ENCODE results near the gene LHX3. TPM values are rescaled to one million over a fixed set of nuclear protein-coding genes. Genes with fewer than 3 reads are reported as not detected.
A peak's percentile ranks its signal among the peaks of the same experiment; 100 is the strongest.

The LHX3 gene
- total and polyA plus RNA-seq, 11 donors: not detected

DNA sequence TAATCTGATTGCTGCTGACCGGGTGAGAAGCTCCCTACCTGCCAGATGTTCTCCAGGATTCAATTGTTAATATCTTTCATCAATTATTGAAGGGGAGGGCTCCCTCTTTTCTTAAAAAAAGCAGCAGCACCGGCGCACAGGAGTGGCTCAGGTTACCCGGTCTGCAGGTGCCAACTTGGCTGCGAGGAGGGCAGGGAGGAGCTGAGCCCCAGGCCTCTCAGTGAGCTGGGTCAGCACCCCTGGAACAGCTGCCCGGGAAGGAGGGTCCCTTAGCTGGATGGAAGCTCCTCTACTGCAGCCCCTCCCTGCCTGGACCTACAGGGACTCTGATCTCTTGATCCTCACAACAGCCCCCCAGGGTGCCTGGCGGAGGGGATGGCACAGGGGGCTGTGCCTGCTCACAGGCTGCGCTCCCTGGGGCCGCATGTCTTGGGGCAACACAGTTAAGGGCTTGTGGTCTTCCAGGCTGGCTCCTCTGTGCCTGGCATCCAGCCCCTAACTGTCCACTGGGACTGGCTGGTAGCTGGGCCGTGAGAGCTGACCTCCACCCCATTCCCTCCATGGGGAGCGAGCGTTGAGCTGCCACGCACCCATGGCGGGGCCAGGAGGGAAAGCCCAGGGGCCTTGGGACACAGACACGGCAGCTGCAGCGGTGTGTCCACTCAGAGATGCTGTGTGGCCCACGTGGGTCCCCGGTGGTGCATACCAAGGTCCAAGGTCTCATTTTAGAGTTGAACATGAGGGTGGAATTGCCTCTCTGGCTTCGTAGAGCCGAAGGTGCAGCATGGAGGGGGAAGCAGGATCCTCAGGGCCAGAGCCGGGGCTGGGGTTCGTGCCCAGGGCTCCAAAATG lies 57.7 kb downstream of the LHX3 start:
- Histone ChIP-seq H3K27me3 (peaks cover 0 to 60% (median 17%) of the 10 kb centered on the region in 9 donors), H3K27ac (no peak overlapping the region), H3K4me1 (no peaks in the 10 kb centered on the region), H3K36me3 (no peaks in the 10 kb centered on the region), H3K9me3 (no peaks in the 10 kb centered on the region), H3K4me3 (no peak overlapping the region)
- intact Hi-C loops (cut with DNase I): loop anchor here in 4 of 10 donors (5.0 to 10.0 kb wide), 2 partner anchors 135 to 138 kb away; no protein-coding TSS in a partner anchor
- DNase-seq (peak in 2 of 5 donors; percentile 10 to 13), ATAC-seq (no peak)
- 61 to 72% (median 66%) methylated on average over 17 to 22 of the region's 22 CpGs for WGBS, 4 donors
- TF ChIP-seq CTCF (IDR thresholded peaks at IDR 0.05): no peak
- TF ChIP-seq POLR2A (IDR thresholded peaks at IDR 0.05): no peak

Other genes starting within 250 kb of the LHX3 start
- 100 to 1,000 TPM in 4 of 9 donors, 10 to 100 TPM in 5; 71.1 to 115 (median 87.6) TPM for gene UBAC1, start 243.8 kb downstream of the LHX3 start, total RNA-seq
- 100 to 1,000 TPM; 100 to 140 TPM for gene UBAC1, start 243.8 kb downstream of the LHX3 start, polyA plus RNA-seq
- 10 to 100 TPM; 38.7 to 66.5 (median 47.5) TPM for gene NACC2, start 109.8 kb downstream of the LHX3 start, total RNA-seq
- gene NACC2, start 109.8 kb downstream of the LHX3 start, polyA plus RNA-seq: 10 to 100 TPM; 17.9 to 39.1 TPM
- 10 to 100 TPM; 15.5 to 34.3 (median 19.9) TPM for gene TMEM250, start 86.3 kb downstream of the LHX3 start, total RNA-seq
- 10 to 100 TPM; 11.6 to 37.0 TPM for gene TMEM250, start 86.3 kb downstream of the LHX3 start, polyA plus RNA-seq
- gene QSOX2, start 40.7 kb upstream of the LHX3 start, total RNA-seq: 1 to 10 TPM; 4.8 to 7.8 (median 5.9) TPM
- gene QSOX2, start 40.7 kb upstream of the LHX3 start, polyA plus RNA-seq: 1 to 10 TPM; 4.3 to 9.9 TPM
- gene CCDC187, start 99.0 kb upstream of the LHX3 start, total RNA-seq: under 1 TPM in 1 of 9 donors, not detected in 8; 0.04 TPM
- gene CCDC187, start 99.0 kb upstream of the LHX3 start, polyA plus RNA-seq: not detected
- gene GPSM1, start 122.4 kb upstream of the LHX3 start, total RNA-seq: 10 to 100 TPM; 24.1 to 52.0 (median 31.7) TPM
- 10 to 100 TPM; 31.5 to 80.2 TPM for gene GPSM1, start 122.4 kb upstream of the LHX3 start, polyA plus RNA-seq
- 10 to 100 TPM; 21.3 to 67.8 (median 33.6) TPM for gene DNLZ, start 158.6 kb upstream of the LHX3 start, total RNA-seq
- 10 to 100 TPM; 22.6 to 36.8 TPM for gene DNLZ, start 158.6 kb upstream of the LHX3 start, polyA plus RNA-seq
- gene CARD9, start 168.5 kb upstream of the LHX3 start, total RNA-seq: 1 to 10 TPM in 2 of 9 donors, under 1 TPM in 7; 0.30 to 7.1 (median 0.77) TPM
- under 1 TPM; 0.69 to 1.00 TPM for gene CARD9, start 168.5 kb upstream of the LHX3 start, polyA plus RNA-seq
- gene SNAPC4, start 195.0 kb upstream of the LHX3 start, total RNA-seq: 1 to 10 TPM; 3.1 to 7.8 (median 4.5) TPM
- gene SNAPC4, start 195.0 kb upstream of the LHX3 start, polyA plus RNA-seq: 1 to 10 TPM; 4.0 to 4.3 TPM
- gene ENTR1, start 205.5 kb upstream of the LHX3 start, total RNA-seq: 10 to 100 TPM; 12.4 to 26.6 (median 18.4) TPM
- gene ENTR1, start 205.5 kb upstream of the LHX3 start, polyA plus RNA-seq: 10 to 100 TPM; 11.8 to 27.7 TPM
- 10 to 100 TPM; 61.5 to 81.8 (median 73.6) TPM for gene PMPCA, start 205.5 kb upstream of the LHX3 start, total RNA-seq
- 10 to 100 TPM; 70.8 to 77.0 TPM for gene PMPCA, start 205.5 kb upstream of the LHX3 start, polyA plus RNA-seq
- gene INPP5E, start 234.7 kb upstream of the LHX3 start, total RNA-seq: 10 to 100 TPM in 3 of 9 donors, 1 to 10 TPM in 6; 7.3 to 11.7 (median 9.5) TPM
- gene INPP5E, start 234.7 kb upstream of the LHX3 start, polyA plus RNA-seq: 1 to 10 TPM; 6.4 to 8.0 TPM